Astrocyte of the hippocampus (primary cell): ENCODE data around the gene EMC6.
A peak's percentile ranks its signal among the peaks of the same experiment; 100 is the strongest.

Experiments
- DNase-seq: peaks from one replicate; pipeline ENCODE4 v3.0.0; 2011; ENCODE audit warnings: low read depth, low spot score

The EMC6 gene

GRCh38 chr17:3656353-3656752 is 12.3 kb upstream of the EMC6 start:
- DNase-seq: no peak

GRCh38 chr17:3656755-3657587 is 11.6 kb upstream of the EMC6 start:
- no peak for DNase-seq

- no peak for DNase-seq
Measured at GRCh38 chr17:3657588-3657869, 11.1 kb upstream of the EMC6 start.

GRCh38 chr17:3657874-3658783 is 10.5 kb upstream of the EMC6 start:
- DNase-seq: no peak

GRCh38 chr17:3658784-3659449 is 9.7 kb upstream of the EMC6 start:
- DNase-seq: no peak

GRCh38 chr17:3659541-3660111 is 9.0 kb upstream of the EMC6 start:
- peak; percentile 93 for DNase-seq

GRCh38 chr17:3660311-3660891 is 8.2 kb upstream of the EMC6 start:
- no peak for DNase-seq

GRCh38 chr17:3663102-3664011 is 5.3 kb upstream of the EMC6 start:
- DNase-seq: no peak

GRCh38 chr17:3665834-3666233 is 2.8 kb upstream of the EMC6 start:
- no peak for DNase-seq

- DNase-seq: no peak
Measured at GRCh38 chr17:3666516-3666915, 2.1 kb upstream of the EMC6 start.

GRCh38 chr17:3667366-3668278 is 990 bp upstream of the EMC6 start:
- peak; percentile 96 for DNase-seq

- DNase-seq: no peak
Measured at GRCh38 chr17:3669085-3669347, 404 bp downstream of the EMC6 start.

- no peak for DNase-seq
Measured at GRCh38 chr17:3669548-3669947, 936 bp downstream of the EMC6 start.

- no peak for DNase-seq
Measured at GRCh38 chr17:3672571-3672970, 4.0 kb downstream of the EMC6 start.

- no peak for DNase-seq
Measured at GRCh38 chr17:3675886-3676285, 7.3 kb downstream of the EMC6 start.

GRCh38 chr17:3678095-3678820 is 9.6 kb downstream of the EMC6 start:
- DNase-seq: peak; percentile 71

- no peak for DNase-seq
Measured at GRCh38 chr17:3678821-3679530, 10.4 kb downstream of the EMC6 start.

- DNase-seq: no peak
Measured at GRCh38 chr17:3679531-3680126, 11.0 kb downstream of the EMC6 start.
